T-cell (primary cell): ENCODE results near the gene ZFAND3. TPM values are rescaled to one million over a fixed set of nuclear protein-coding genes. Genes with fewer than 3 reads are reported as not detected.

Experiments
- ATAC-seq, 4 experiments: fragments of 200-7000 bp in 3 of 4; fragments of 150-1000 bp in 1 of 4; cut with Tn5 transposase; replicated peaks in 1 of 4; 1 replicate in 3 of 4; 2 replicates in 1 of 4; pipeline ENCODE4 v1.10.0; 2021; ENCODE audit warnings: moderate library complexity in 3 of 4, mild to moderate bottlenecking in 2 of 4, moderate number of reproducible peaks in 1 of 4
- CTCF ChIA-PET, 2 donors: fragments of 300-600 bp; sonication (Branson Sonifier 250); formaldehyde crosslinking; loops; one replicate each; lab custom pipeline; 2022; ENCODE audit warnings: antibody characterized with exemption in 2 of 2; lab: Charles Lee
- POLR2A ChIA-PET, 2 donors: fragments of 300-600 bp; sonication (Branson Sonifier 250); formaldehyde crosslinking; loops; one replicate each; lab custom pipeline; 2022; ENCODE audit warnings: antibody characterized with exemption in 2 of 2; lab: Charles Lee
- DNase-seq, 35 experiments: peaks; one replicate each; pipeline versions ENCODE4 v3.0.0 to v3.0.0-alpha.2; 2013 to 2023
- H3K27ac ChIP-seq: one replicate; pipeline ENCODE4 v1.5.1; 2013; ENCODE audit warnings: low read length
- H3K27me3 ChIP-seq, 2 experiments: replicated peaks in 1 of 2; 1 replicate in 1 of 2; 2 replicates in 1 of 2; pipeline versions ENCODE4 v1.6.1 to v1.7.0; 2013; ENCODE audit warnings: low read length in 1 of 2, mixed read lengths in 1 of 2; ENCODE audit not compliant: control insufficient read depth in 2 of 2, insufficient read depth in 2 of 2; ENCODE audit errors: extremely low read depth in 1 of 2
- H3K36me3 ChIP-seq, 2 donors: 1 replicate in 1 of 2; 2 replicates in 1 of 2; pipeline versions ENCODE4 v1.6.1 to v1.7.0; 2013; ENCODE audit warnings: low read length in 1 of 2; ENCODE audit not compliant: control insufficient read depth in 2 of 2, insufficient read depth in 1 of 2; ENCODE audit errors: extremely low read depth in 1 of 2
- H3K4me1 ChIP-seq, 2 experiments: 1 replicate in 1 of 2; 2 replicates in 1 of 2; pipeline versions ENCODE4 v1.6.1 to v1.7.0; 2013; ENCODE audit warnings: low read length in 2 of 2, mixed read lengths in 1 of 2; ENCODE audit not compliant: insufficient read depth in 2 of 2, control insufficient read depth in 1 of 2; ENCODE audit errors: extremely low read depth in 1 of 2
- H3K4me3 ChIP-seq, 2 donors: 1 replicate in 1 of 2; 2 replicates in 1 of 2; pipeline versions ENCODE4 v1.5.1 to v1.7.0; 2013; ENCODE audit warnings: mild to moderate bottlenecking in 2 of 2, low read length in 1 of 2, moderate library complexity in 1 of 2; ENCODE audit not compliant: control insufficient read depth in 1 of 2; ENCODE audit errors: extremely low read depth in 1 of 2
- H3K9me3 ChIP-seq: 2 replicates; pipeline ENCODE4 v1.7.0; 2013
- H3K27ac Mint-ChIP-seq, 2 donors: one replicate each; pipeline ENCODE4 v1.8.0; 2020 to 2021; ENCODE audit warnings: mild to moderate bottlenecking in 2 of 2, mixed read lengths in 2 of 2
- H3K27me3 Mint-ChIP-seq, 2 donors: one replicate each; pipeline ENCODE4 v1.8.0; 2021 to 2022; ENCODE audit warnings: mixed read lengths in 2 of 2
- H3K36me3 Mint-ChIP-seq: one replicate; pipeline ENCODE4 v1.8.0; 2021; ENCODE audit warnings: mixed read lengths
- H3K4me1 Mint-ChIP-seq, 3 donors: one replicate each; pipeline ENCODE4 v1.8.0; 2020 to 2022; ENCODE audit warnings: mixed read lengths in 3 of 3, mild to moderate bottlenecking in 1 of 3
- H3K4me3 Mint-ChIP-seq, 3 donors: one replicate each; pipeline ENCODE4 v1.8.0; 2020 to 2022; ENCODE audit warnings: mild to moderate bottlenecking in 3 of 3, mixed read lengths in 3 of 3, moderate library complexity in 3 of 3
- H3K9me3 Mint-ChIP-seq, 3 donors: one replicate each; pipeline ENCODE4 v1.8.0; 2020 to 2022; ENCODE audit warnings: mixed read lengths in 3 of 3
- WGBS: methylation state at CpG from one replicate; pipeline ENCODE4 v1.1.5; 2013; ENCODE audit warnings: missing lambda C conversion rate; ENCODE audit not compliant: insufficient coverage; 5-methylcytosine and 5-hydroxymethylcytosine counted together
- total RNA-seq, 35 experiments: library from RNA in 6 of 35; stranded (reverse) in 6 of 35; fragments of 120-200 nt in 1 of 35; gene quantifications; one replicate each; pipeline versions ENCODE4 v1.2.1 to v1.2.4 and lab custom pipeline; 2013 to 2026

ZFAND3 gene
- total RNA-seq, 5 donors from 2014 or later (not counting 1 experiment from before 2014, with no cell fraction given): 35.6 to 59.3 (median 36.4) TPM

DNA sequence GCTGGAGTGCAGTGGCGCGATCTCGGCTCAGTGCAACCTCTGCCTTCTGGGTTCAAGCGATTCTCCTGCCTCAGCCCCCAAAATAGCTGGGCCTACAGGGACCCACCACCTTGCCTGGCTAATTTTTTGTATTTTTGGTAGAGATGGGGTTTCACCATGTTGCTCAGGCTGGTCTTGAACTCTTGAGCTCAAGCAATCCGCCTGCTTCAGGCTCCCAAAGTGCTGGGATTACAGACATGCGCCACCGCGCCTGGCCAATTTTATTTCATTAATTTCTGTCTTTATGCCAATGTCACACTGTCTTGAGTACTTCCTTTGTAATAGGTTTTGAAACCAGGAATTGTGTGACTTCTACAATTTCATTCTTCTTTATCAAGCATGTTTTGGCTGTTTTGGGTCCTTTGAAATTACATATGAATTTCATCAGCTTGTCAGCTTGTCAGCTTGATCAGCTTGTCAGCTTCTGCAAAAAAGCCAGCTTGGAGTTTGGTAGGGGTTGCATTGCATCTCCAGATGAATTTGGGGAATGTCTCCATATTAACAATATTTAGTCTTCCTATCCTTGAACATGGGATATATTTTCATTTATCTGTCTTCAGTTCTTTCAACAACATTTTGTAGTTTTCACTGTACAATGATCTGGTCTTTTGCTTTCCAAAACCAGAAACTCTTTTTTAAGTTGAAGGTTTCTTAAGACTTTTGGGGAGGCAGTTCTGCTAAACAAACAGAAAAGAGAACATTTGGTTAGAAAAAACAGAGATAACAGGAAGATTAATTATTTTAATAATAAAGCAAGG lies 20.8 kb downstream of the ZFAND3 start:
- no peaks in the 10 kb centered on the region for H3K9me3 Mint-ChIP-seq
- DNase-seq (no peak), ATAC-seq (no peak)
- CTCF ChIA-PET: no interaction called here
- H3K36me3 Mint-ChIP-seq: peaks cover 26% of the 10 kb centered on the region
- H3K4me3 ChIP-seq: no peak overlapping the region
- H3K4me1 Mint-ChIP-seq: peaks cover 68 to 78% (median 72%) of the 10 kb centered on the region in 3 donors
- H3K27ac ChIP-seq: no peak overlapping the region
- H3K4me3 Mint-ChIP-seq: no peak overlapping the region
- no peaks in the 10 kb centered on the region for H3K36me3 ChIP-seq
- no peaks in the 10 kb centered on the region for H3K9me3 ChIP-seq
- H3K27me3 ChIP-seq: no peaks in the 10 kb centered on the region
- no peak overlapping the region for H3K27ac Mint-ChIP-seq
- peaks cover 2 to 14% of the 10 kb centered on the region in 2 experiments for H3K4me1 ChIP-seq
- no peaks in the 10 kb centered on the region for H3K27me3 Mint-ChIP-seq
- POLR2A ChIA-PET: interaction anchor here in 1 of 2 donors (0.6 kb wide), 1 partner anchor 37 kb away, joined by 7 read pairs; no protein-coding TSS in a partner anchor
- WGBS: 100% methylated on average over 6 of the region's 8 CpGs

DNA sequence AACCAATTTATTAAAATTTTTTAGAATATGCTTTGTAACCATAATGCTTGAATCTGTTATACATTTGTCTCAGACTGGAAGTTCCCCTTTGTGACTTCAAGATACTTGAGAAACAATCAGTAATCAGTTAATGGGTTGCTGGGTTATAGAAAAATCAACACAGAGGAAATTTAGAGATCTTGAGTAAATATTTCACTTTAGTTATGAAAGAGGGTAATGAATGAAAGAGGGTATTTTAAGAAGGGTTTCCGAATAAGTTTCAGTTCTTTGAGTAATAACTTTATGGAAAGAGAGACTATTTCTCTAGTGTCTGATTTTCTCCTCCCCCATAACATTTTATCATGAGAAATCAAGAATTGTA lies 21.4 kb downstream of the ZFAND3 start:
- Mint-ChIP-seq H3K4me1 (peaks cover 70 to 80% (median 73%) of the 10 kb centered on the region in 3 donors), H3K4me3 (no peak overlapping the region), H3K27me3 (no peaks in the 10 kb centered on the region), H3K9me3 (no peaks in the 10 kb centered on the region), H3K36me3 (peaks cover 30% of the 10 kb centered on the region), H3K27ac (no peak overlapping the region)
- no CpG with 5 or more reads among the region's 1 CpG for WGBS
- no peaks in the 10 kb centered on the region for H3K27me3 ChIP-seq
- POLR2A ChIA-PET: no interaction called here
- no peaks in the 10 kb centered on the region for H3K9me3 ChIP-seq
- CTCF ChIA-PET: no interaction called here
- ATAC-seq: no peak
- H3K27ac ChIP-seq: no peak overlapping the region
- no peak for DNase-seq
- H3K36me3 ChIP-seq: no peaks in the 10 kb centered on the region
- no peak overlapping the region for H3K4me3 ChIP-seq
- H3K4me1 ChIP-seq: peaks cover 2 to 14% of the 10 kb centered on the region in 2 experiments

DNA sequence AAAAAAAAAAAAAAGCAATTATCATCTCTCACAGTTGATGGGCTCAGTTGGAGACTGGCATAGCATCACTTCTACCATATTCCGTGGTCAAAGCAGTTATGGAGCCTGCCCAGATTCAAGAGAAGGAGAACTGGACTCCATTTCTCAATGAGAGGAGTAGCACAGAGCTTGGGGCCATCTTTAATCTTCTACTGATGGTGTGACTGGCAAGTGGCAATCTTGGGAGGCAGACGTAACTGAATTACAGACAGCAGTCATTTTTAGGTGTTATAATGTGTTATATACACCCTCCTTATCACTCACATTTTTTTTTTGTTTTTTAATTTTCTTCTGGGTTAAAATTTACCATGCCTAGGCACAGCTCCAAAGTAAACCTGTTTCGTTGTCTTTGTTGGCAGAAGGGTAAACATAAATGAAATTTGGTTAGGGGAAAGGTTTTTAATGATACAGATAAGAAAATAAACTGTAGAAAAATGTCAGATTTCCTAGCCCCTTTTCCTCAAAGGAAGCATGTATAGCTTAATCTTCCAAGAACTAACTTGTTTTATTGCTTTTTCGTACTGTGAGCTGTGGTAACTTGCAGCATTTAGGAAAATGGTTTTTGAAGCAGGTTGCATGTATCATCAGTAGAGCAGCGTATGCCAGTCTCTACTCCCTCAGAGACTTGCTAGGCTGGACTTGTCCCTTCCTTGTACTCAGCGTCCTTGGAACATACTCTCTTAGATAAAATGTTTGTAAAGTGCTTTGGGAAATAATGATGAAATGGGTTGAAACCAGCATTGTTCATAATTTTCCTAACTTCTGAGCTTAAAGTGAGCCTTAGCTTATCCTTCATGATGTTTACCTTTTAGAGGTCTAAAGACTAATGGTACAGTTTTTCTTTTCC lies 25.7 kb downstream of the ZFAND3 start:
- WGBS: 100% methylated on average over 1 of the region's 6 CpGs
- no peak for ATAC-seq
- ChIA-PET CTCF (interaction anchor here in 1 of 2 donors (0.8 to 1.2 kb wide), 3 partner anchors 18 to 41 kb away, joined by 3 to 4 read pairs (median 3); no protein-coding TSS in a partner anchor), POLR2A (interaction anchor here (0.5 to 0.8 kb wide), 3 partner anchors 27 to 360 kb away, joined by 3 to 6 read pairs (median 4); no protein-coding TSS in a partner anchor)
- Mint-ChIP-seq H3K27me3 (no peaks in the 10 kb centered on the region), H3K36me3 (peaks cover 17% of the 10 kb centered on the region), H3K4me3 (no peak overlapping the region), H3K4me1 (peaks cover 74 to 83% (median 80%) of the 10 kb centered on the region in 3 donors), H3K27ac (no peak overlapping the region), H3K9me3 (no peaks in the 10 kb centered on the region)
- Histone ChIP-seq H3K4me1 (peaks cover 2 to 12% of the 10 kb centered on the region in 2 experiments), H3K4me3 (no peak overlapping the region), H3K27ac (no peak overlapping the region), H3K27me3 (no peaks in the 10 kb centered on the region), H3K9me3 (no peaks in the 10 kb centered on the region), H3K36me3 (no peaks in the 10 kb centered on the region)
- DNase-seq: no peak

GRCh38 chr6:37845930-37846329 lies 26.4 kb downstream of the ZFAND3 start:
- H3K27me3 Mint-ChIP-seq: no peaks in the 10 kb centered on the region
- DNase-seq: no peak
- ATAC-seq: no peak
- H3K9me3 ChIP-seq: no peaks in the 10 kb centered on the region
- peaks cover 2 to 13% of the 10 kb centered on the region in 2 experiments for H3K4me1 ChIP-seq
- no peak overlapping the region for H3K4me3 Mint-ChIP-seq
- ChIA-PET CTCF (interaction anchor here in 1 of 2 donors (0.8 to 1.2 kb wide), 3 partner anchors 19 to 40 kb away, joined by 3 to 4 read pairs (median 3); no protein-coding TSS in a partner anchor), POLR2A (interaction anchor here (0.5 to 0.8 kb wide), 2 partner anchors 27 kb away, joined by 3 to 4 read pairs; no protein-coding TSS in a partner anchor)
- H3K27ac ChIP-seq: no peak overlapping the region
- H3K36me3 ChIP-seq: no peaks in the 10 kb centered on the region
- no peaks in the 10 kb centered on the region for H3K27me3 ChIP-seq
- H3K9me3 Mint-ChIP-seq: no peaks in the 10 kb centered on the region
- H3K36me3 Mint-ChIP-seq: peaks cover 10% of the 10 kb centered on the region
- no peak overlapping the region for H3K27ac Mint-ChIP-seq
- no peak overlapping the region for H3K4me3 ChIP-seq
- H3K4me1 Mint-ChIP-seq: peaks cover 74 to 81% (median 80%) of the 10 kb centered on the region in 3 donors

DNA sequence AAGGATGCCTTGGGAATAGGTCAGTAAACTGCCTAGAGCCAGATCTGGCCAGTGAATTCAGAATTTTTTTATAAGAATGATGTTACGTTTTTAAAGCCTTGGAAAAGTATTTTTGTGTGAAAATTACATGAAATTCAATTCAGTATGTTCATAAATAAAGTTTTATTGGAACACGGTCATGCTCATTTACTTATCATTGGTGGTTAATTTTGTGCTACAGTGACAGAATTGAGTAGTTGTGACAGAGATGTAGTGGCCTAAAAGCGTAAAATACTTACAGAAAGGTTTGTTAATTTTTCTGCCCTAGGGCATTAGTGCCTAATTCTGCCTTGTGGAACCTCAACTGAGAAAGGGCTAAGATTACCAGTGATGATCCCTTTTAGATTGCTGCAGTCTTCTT lies 28.2 kb downstream of the ZFAND3 start:
- Histone ChIP-seq H3K4me3 (no peak overlapping the region), H3K36me3 (no peaks in the 10 kb centered on the region), H3K4me1 (peaks cover 2 to 16% of the 10 kb centered on the region in 2 experiments), H3K27me3 (no peaks in the 10 kb centered on the region), H3K27ac (no peak overlapping the region), H3K9me3 (no peaks in the 10 kb centered on the region)
- Mint-ChIP-seq H3K27me3 (no peaks in the 10 kb centered on the region), H3K27ac (no peak overlapping the region), H3K4me1 (peaks cover 73 to 84% (median 82%) of the 10 kb centered on the region in 3 donors), H3K4me3 (no peak overlapping the region), H3K36me3 (peaks cover 9% of the 10 kb centered on the region), H3K9me3 (no peaks in the 10 kb centered on the region)
- POLR2A ChIA-PET: no interaction called here
- no peak for DNase-seq
- no CpG with 5 or more reads among the region's 3 CpGs for WGBS
- CTCF ChIA-PET: no interaction called here
- no peak for ATAC-seq

DNA sequence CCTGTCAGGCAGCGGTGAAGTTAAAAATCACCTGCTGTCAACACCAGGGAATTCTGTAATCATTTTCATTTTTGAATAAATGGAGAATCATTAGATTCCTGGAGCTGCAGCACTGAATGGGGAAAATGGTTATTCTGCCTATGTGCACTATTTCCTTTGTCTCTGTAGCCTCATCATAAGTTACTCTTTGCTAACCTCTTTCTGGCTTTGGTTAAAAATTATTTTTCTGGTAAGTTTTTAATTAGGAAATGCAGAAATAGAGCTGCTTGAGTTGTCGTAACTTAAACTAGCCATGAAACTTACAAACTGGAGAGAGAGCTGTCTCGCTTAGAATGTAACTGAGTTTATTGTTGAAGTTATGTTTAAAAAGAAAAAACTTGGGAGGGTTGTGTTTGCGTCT lies 28.8 kb downstream of the ZFAND3 start:
- ChIA-PET POLR2A (no interaction called here), CTCF (no interaction called here)
- H3K9me3 Mint-ChIP-seq: no peaks in the 10 kb centered on the region
- Histone ChIP-seq H3K9me3 (no peaks in the 10 kb centered on the region), H3K4me1 (peaks cover 1 to 16% of the 10 kb centered on the region in 2 experiments), H3K27me3 (no peaks in the 10 kb centered on the region), H3K4me3 (no peak overlapping the region), H3K36me3 (no peaks in the 10 kb centered on the region), H3K27ac (no peak overlapping the region)
- peak overlapping the region in 1 of 3 donors; percentile 18 for H3K4me3 Mint-ChIP-seq
- no CpG with 5 or more reads among the region's 4 CpGs for WGBS
- DNase-seq (no peak), ATAC-seq (no peak)
- H3K27me3 Mint-ChIP-seq: no peaks in the 10 kb centered on the region
- peaks cover 9% of the 10 kb centered on the region for H3K36me3 Mint-ChIP-seq
- peaks cover 72 to 84% (median 81%) of the 10 kb centered on the region in 3 donors for H3K4me1 Mint-ChIP-seq
- no peak overlapping the region for H3K27ac Mint-ChIP-seq
